ENCODE measurements around the gene KLK10. TPM values are rescaled to one million over a fixed set of nuclear protein-coding genes. Genes with fewer than 3 reads are reported as not detected.

The KLK10 gene
- total and polyA plus RNA-seq, 10 of the 15 experiments (the other 5 are each of a cell fraction or from before 2014, with no cell fraction given), result not detected

- H3K27ac ChIP-seq (ENCODE audit: control insufficient read depth, insufficient read depth), result no peak overlapping the region
- BruUV-seq (replicated peaks), result no TSS peak
- in situ Hi-C loops (cut with MboI), result no loop called here
- DNase-seq (ENCODE audit: low read depth, low spot score) (no peak), FAIRE-seq (no peak), ATAC-seq (no peak)
- H3K27me3 ChIP-seq (replicated peaks in 1 of 2; ENCODE audit: control insufficient read depth in 2 of 2, insufficient read depth in 2 of 2, low read length in 1 of 2), result no peaks in the 10 kb centered on the region; a peak in 1 of 4 replicates
- RAD21 ChIA-PET (ENCODE audit: unreplicated experiment), result no interaction called here
- no peaks in the 10 kb centered on the region for H4K20me1 ChIP-seq (ENCODE audit: control insufficient read depth, insufficient read depth)
- H3K79me2 ChIP-seq (ENCODE audit: control insufficient read depth, insufficient read depth, low read length), result no peaks in the 10 kb centered on the region
- CTCF ChIA-PET, result no interaction called here
- no peaks in the 10 kb centered on the region for H3K36me3 ChIP-seq (ENCODE audit: control insufficient read depth in 2 of 2, insufficient read depth in 2 of 2, low read length in 1 of 2)
- WGBS (ENCODE audit: insufficient coverage, insufficient replicate concordance, low lambda C conversion rate, missing lambda C conversion rate), result 0% methylated on average over 5 of the region's 5 CpGs
- intact Hi-C loops (cut with micrococcal nuclease; ENCODE audit: unreplicated experiment), result no loop called here
- POLR2A ChIA-PET, result no interaction called here
- H3K4me1 ChIP-seq (ENCODE audit: control insufficient read depth, insufficient read depth, low read length), result no peaks in the 10 kb centered on the region
- H3K4me3 ChIP-seq, result no peak overlapping the region
- no peak overlapping the region for H2AFZ ChIP-seq (ENCODE audit: control insufficient read depth, low read depth, low read length)
- H3K4me2 ChIP-seq (ENCODE audit: control insufficient read depth, insufficient read depth), result no peak overlapping the region
- H3K9me3 ChIP-seq (replicated peaks; ENCODE audit: control insufficient read depth, insufficient read depth, low read length), result no peaks in the 10 kb centered on the region
- H3K9ac ChIP-seq (ENCODE audit: control insufficient read depth, insufficient read depth, low read length), result no peak overlapping the region
- SMC1A ChIA-PET (ENCODE audit: uncharacterized antibody, unreplicated experiment), result no interaction called here
- no peak for TF ChIP-seq SMC3 (IDR thresholded peaks at IDR 0.05; ENCODE audit: borderline replicate concordance, low read length)
- no peak for TF ChIP-seq WRNIP1 (IDR thresholded peaks at IDR 0.05; ENCODE audit: borderline replicate concordance, low read depth, low read length)
- TF ChIP-seq NR2C2 (IDR thresholded peaks at IDR 0.05; ENCODE audit: borderline replicate concordance, control insufficient read depth, insufficient read length, low read depth), result no peak
- TF ChIP-seq MYB (IDR thresholded peaks at IDR 0.05; ENCODE audit: borderline replicate concordance, low read depth, low read length), result no peak
- no peak for TF ChIP-seq PAX8 (IDR thresholded peaks at IDR 0.05)
- no peak for TF ChIP-seq E4F1 (IDR thresholded peaks at IDR 0.05; ENCODE audit: borderline replicate concordance, partially characterized antibody)
- TF ChIP-seq ZBTB33 (IDR thresholded peaks at IDR 0.05), result no peak
- TF ChIP-seq HSF1 (IDR thresholded peaks at IDR 0.05; ENCODE audit: low read depth, low read length), result no peak
- no peak for TF ChIP-seq IKZF1 (conservative IDR thresholded peaks at IDR 0.05)
- no peak for TF ChIP-seq ETV6 (conservative IDR thresholded peaks at IDR 0.05 in 1 of 2, IDR thresholded peaks at IDR 0.05 in 1 of 2; ENCODE audit: borderline replicate concordance in 1 of 2, low read depth in 1 of 2)
- TF ChIP-seq ZBED1 (IDR thresholded peaks at IDR 0.05; ENCODE audit: borderline replicate concordance), result no peak
- TF ChIP-seq ZNF622 (IDR thresholded peaks at IDR 0.05), result no peak
- TF ChIP-seq ELK1 (IDR thresholded peaks at IDR 0.05; ENCODE audit: low read depth, low read length), result no peak
- TF ChIP-seq KDM1A (IDR thresholded peaks at IDR 0.05; ENCODE audit: borderline replicate concordance), result no peak
- no peak for TF ChIP-seq MEF2B (IDR thresholded peaks at IDR 0.05; ENCODE audit: partially characterized antibody, poor library complexity, severe bottlenecking)
These were observed 8.4 kb upstream of the KLK10 start for GRCh38 chr19:51027873-51028272.

All from GM12878 (cell line).